Femur (tissue), 1 donor: ENCODE data around the gene CMTM8.

Experiments used
- DNase-seq: peaks from one replicate; pipeline ENCODE4 v3.0.0-alpha.2; 2017

The CMTM8 gene

GRCh38 chr3:32340611-32341365 lies 102.3 kb downstream of the CMTM8 start:
- DNase-seq = no peak

- DNase-seq = peak; percentile 38
Measured at GRCh38 chr3:32347343-32348125, 109.1 kb downstream of the CMTM8 start.

GRCh38 chr3:32349184-32349583 lies 110.7 kb downstream of the CMTM8 start:
- DNase-seq = no peak

- no peak for DNase-seq
Measured at GRCh38 chr3:32352563-32352962, 114.1 kb downstream of the CMTM8 start.

- no peak for DNase-seq
Measured at GRCh38 chr3:32353351-32353750, 114.9 kb downstream of the CMTM8 start.

GRCh38 chr3:32354362-32354778 lies 115.9 kb downstream of the CMTM8 start:
- no peak for DNase-seq

- no peak for DNase-seq
Measured at GRCh38 chr3:32355751-32356291, 117.3 kb downstream of the CMTM8 start.

GRCh38 chr3:32359766-32360492 lies 121.4 kb downstream of the CMTM8 start:
- DNase-seq = no peak

- no peak for DNase-seq
Measured at GRCh38 chr3:32360493-32360827, 122.0 kb downstream of the CMTM8 start.

GRCh38 chr3:32366638-32367397 lies 128.3 kb downstream of the CMTM8 start:
- no peak for DNase-seq

GRCh38 chr3:32367442-32367841 lies 129.0 kb downstream of the CMTM8 start:
- no peak for DNase-seq

- DNase-seq = no peak
Measured at GRCh38 chr3:32371461-32372212, 133.2 kb downstream of the CMTM8 start.

- no peak for DNase-seq
Measured at GRCh38 chr3:32372213-32372490, 133.7 kb downstream of the CMTM8 start.

- DNase-seq = no peak
Measured at GRCh38 chr3:32373276-32373675, 134.8 kb downstream of the CMTM8 start.

GRCh38 chr3:32373844-32374243 lies 135.4 kb downstream of the CMTM8 start:
- DNase-seq = no peak

- peak; percentile 59 for DNase-seq
Measured at GRCh38 chr3:32374788-32375595, 136.5 kb downstream of the CMTM8 start.

- DNase-seq = no peak
Measured at GRCh38 chr3:32375596-32375930, 137.1 kb downstream of the CMTM8 start.

GRCh38 chr3:32376115-32376514 lies 137.6 kb downstream of the CMTM8 start:
- no peak for DNase-seq

- no peak for DNase-seq
Measured at GRCh38 chr3:32379831-32380500, 141.5 kb downstream of the CMTM8 start.

- DNase-seq = no peak
Measured at GRCh38 chr3:32381922-32382321, 143.4 kb downstream of the CMTM8 start.
